Neural cell (in vitro differentiated cells): ENCODE data around the gene CD164L2. TPM values are rescaled to one million over a fixed set of nuclear protein-coding genes. Genes with fewer than 3 reads are reported as not detected.

Experiments
- H2AFZ ChIP-seq: fragments of 200-600, 300-800 bp; sonication (generic), shearing (Covaris generic); 2 replicates; pipeline ENCODE4 v1.6.0; 2014; ENCODE audit warnings: low read depth, mild to moderate bottlenecking, antibody characterized with exemption, low read length, moderate library complexity
- H3F3A ChIP-seq: fragments of 200-600 bp; shearing (Covaris generic); 2 replicates; pipeline ENCODE4 v1.6.1; 2016; ENCODE audit warnings: mild to moderate bottlenecking, moderate library complexity, mixed read lengths, antibody characterized with exemption, low read length; ENCODE audit not compliant: insufficient read depth, poor library complexity, severe bottlenecking
- H3K27ac ChIP-seq: fragments of 200-600, 300-800 bp; sonication (generic), shearing (Covaris generic); 2 replicates; pipeline ENCODE4 v1.5.1; 2014; ENCODE audit warnings: mild to moderate bottlenecking, low read length, moderate library complexity
- H3K27me3 ChIP-seq: fragments of 300-800, 200-600 bp; sonication (generic), shearing (Covaris generic); 2 replicates; pipeline ENCODE4 v1.6.0; 2014; ENCODE audit warnings: mild to moderate bottlenecking, low read depth, low read length, moderate library complexity; ENCODE audit not compliant: insufficient read depth
- H3K36me3 ChIP-seq: fragments of 300-800, 200-600 bp; sonication (generic), shearing (Covaris generic); 2 replicates; pipeline ENCODE4 v1.5.1; 2014; ENCODE audit warnings: mild to moderate bottlenecking, antibody characterized with exemption, low read length, moderate library complexity; ENCODE audit not compliant: insufficient read depth
- H3K4me2 ChIP-seq: fragments of 300-800, 200-600 bp; sonication (generic), shearing (Covaris generic); 2 replicates; pipeline ENCODE4 v1.6.0; 2014; ENCODE audit warnings: mild to moderate bottlenecking, low read length
- H3K4me3 ChIP-seq: fragments of 300-800, 200-600 bp; sonication (generic), shearing (Covaris generic); 2 replicates; pipeline ENCODE4 v1.5.1; 2014; ENCODE audit warnings: mild to moderate bottlenecking, low read length, moderate library complexity
- H3K79me2 ChIP-seq: fragments of 200-600 bp; shearing (Covaris generic); replicated peaks from 2 replicates; pipeline ENCODE4 v1.6.0; 2014; ENCODE audit warnings: mild to moderate bottlenecking, low read length, moderate library complexity; ENCODE audit not compliant: insufficient read depth
- H3K9ac ChIP-seq: fragments of 300-800, 200-600 bp; sonication (generic), shearing (Covaris generic); 2 replicates; pipeline ENCODE4 v1.6.1; 2016; ENCODE audit warnings: mild to moderate bottlenecking, low read length, mixed read lengths
- H3K9me2 ChIP-seq: fragments of 200-600 bp; shearing (Covaris generic); 2 replicates; pipeline ENCODE4 v1.6.1; 2016; ENCODE audit warnings: mild to moderate bottlenecking, low read length, mixed read lengths; ENCODE audit not compliant: insufficient read depth
- H3K9me3 ChIP-seq: fragments of 200-600, 300-800 bp; sonication (generic), shearing (Covaris generic); 2 replicates; pipeline ENCODE4 v1.6.1; 2016; ENCODE audit warnings: mild to moderate bottlenecking, mixed run types, low read length, moderate library complexity, mixed read lengths
- H4K20me1 ChIP-seq: fragments of 200-600 bp; shearing (Covaris generic); 2 replicates; pipeline ENCODE4 v1.6.1; 2016; ENCODE audit warnings: mild to moderate bottlenecking, mixed run types; ENCODE audit not compliant: insufficient read depth
- EP300 ChIP-seq: fragments of 450-650 bp; conservative IDR thresholded peaks from 2 replicates; pipeline ENCODE4 v1.6.1; 2014; ENCODE audit warnings: antibody characterized with exemption, mild to moderate bottlenecking, moderate library complexity; ENCODE audit not compliant: poor library complexity, severe bottlenecking
- EZH2 ChIP-seq: fragments of 200-600, 300-800 bp; shearing (Covaris generic), sonication (generic); IDR thresholded peaks from 2 replicates; pipeline ENCODE4 v1.6.1; 2014; ENCODE audit warnings: antibody characterized with exemption, low read length, borderline replicate concordance, mild to moderate bottlenecking; ENCODE audit not compliant: insufficient read depth, poor library complexity, severe bottlenecking
- MXI1 ChIP-seq: fragments of 450-650 bp; conservative IDR thresholded peaks from 2 replicates; pipeline ENCODE4 v1.6.1; 2014; ENCODE audit warnings: antibody characterized with exemption, mild to moderate bottlenecking; ENCODE audit not compliant: poor library complexity, severe bottlenecking
- POLR2AphosphoS5 ChIP-seq: IDR thresholded peaks from 2 replicates; pipeline ENCODE4 v1.6.1; 2012
- RAD21 ChIP-seq: fragments of 450-650 bp; conservative IDR thresholded peaks from 2 replicates; pipeline ENCODE4 v1.6.1; 2014; ENCODE audit warnings: antibody characterized with exemption, mild to moderate bottlenecking, moderate library complexity
- SMC3 ChIP-seq: fragments of 450-650 bp; conservative IDR thresholded peaks from 2 replicates; pipeline ENCODE4 v1.6.1; 2014; ENCODE audit warnings: antibody characterized with exemption, mild to moderate bottlenecking, moderate library complexity; ENCODE audit not compliant: poor library complexity
- TAF1 ChIP-seq: IDR thresholded peaks from 2 replicates; pipeline ENCODE4 v1.6.1; 2012; ENCODE audit warnings: low read depth
- polyA plus RNA-seq: library from polyadenylated mRNA; depleted of rRNA; stranded (reverse); fragments of >200 nt; gene quantifications from 2 replicates; pipeline ENCODE4 v1.2.3, GENCODE V29; 2014
- TF ChIP-seq, protein P1 (sequence below): IDR thresholded peaks from 2 replicates; pipeline ENCODE4 v1.6.1; 2012; ENCODE audit warnings: borderline replicate concordance
- TF ChIP-seq, protein P2 (sequence below): fragments of 450-650 bp; IDR thresholded peaks from 2 replicates; pipeline ENCODE4 v1.5.1; 2014; ENCODE audit warnings: antibody characterized with exemption, mild to moderate bottlenecking, moderate library complexity; ENCODE audit not compliant: poor library complexity, severe bottlenecking

Gene CD164L2
- polyA plus RNA-seq, 1 donor from 2014 or later = not detected

DNA sequence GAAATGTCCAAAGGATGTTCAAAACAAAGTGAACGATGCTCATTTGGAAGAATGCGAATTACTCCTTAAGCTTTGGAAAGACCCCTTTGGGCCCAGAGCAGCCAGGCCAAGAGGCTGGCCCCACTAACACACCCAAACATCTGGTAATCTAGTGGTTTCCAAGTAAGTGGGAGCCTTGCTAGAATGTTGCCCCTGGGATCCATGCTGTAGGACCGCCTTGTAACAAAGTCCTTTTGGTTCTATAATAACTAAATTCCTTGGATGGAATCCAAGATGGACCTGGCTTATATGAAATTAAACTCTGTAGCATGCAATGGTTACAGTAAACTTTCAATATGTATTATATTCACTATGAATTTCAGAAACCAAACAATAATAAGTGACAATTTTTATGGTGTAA, 34.6 kb upstream of the CD164L2 start:
- Histone ChIP-seq H3K9ac (no peak overlapping the region), H3K4me3 (no peak overlapping the region), H3K9me3 (no peaks in the 10 kb centered on the region), H3K36me3 (no peaks in the 10 kb centered on the region), H2AFZ (no peak overlapping the region), H3K9me2 (no peaks in the 10 kb centered on the region), H3K79me2 (no peaks in the 10 kb centered on the region), H4K20me1 (no peaks in the 10 kb centered on the region), H3F3A (no peaks in the 10 kb centered on the region), H3K4me2 (no peak overlapping the region), H3K27me3 (no peaks in the 10 kb centered on the region), H3K27ac (no peak overlapping the region)
- TF ChIP-seq, protein P1, sequence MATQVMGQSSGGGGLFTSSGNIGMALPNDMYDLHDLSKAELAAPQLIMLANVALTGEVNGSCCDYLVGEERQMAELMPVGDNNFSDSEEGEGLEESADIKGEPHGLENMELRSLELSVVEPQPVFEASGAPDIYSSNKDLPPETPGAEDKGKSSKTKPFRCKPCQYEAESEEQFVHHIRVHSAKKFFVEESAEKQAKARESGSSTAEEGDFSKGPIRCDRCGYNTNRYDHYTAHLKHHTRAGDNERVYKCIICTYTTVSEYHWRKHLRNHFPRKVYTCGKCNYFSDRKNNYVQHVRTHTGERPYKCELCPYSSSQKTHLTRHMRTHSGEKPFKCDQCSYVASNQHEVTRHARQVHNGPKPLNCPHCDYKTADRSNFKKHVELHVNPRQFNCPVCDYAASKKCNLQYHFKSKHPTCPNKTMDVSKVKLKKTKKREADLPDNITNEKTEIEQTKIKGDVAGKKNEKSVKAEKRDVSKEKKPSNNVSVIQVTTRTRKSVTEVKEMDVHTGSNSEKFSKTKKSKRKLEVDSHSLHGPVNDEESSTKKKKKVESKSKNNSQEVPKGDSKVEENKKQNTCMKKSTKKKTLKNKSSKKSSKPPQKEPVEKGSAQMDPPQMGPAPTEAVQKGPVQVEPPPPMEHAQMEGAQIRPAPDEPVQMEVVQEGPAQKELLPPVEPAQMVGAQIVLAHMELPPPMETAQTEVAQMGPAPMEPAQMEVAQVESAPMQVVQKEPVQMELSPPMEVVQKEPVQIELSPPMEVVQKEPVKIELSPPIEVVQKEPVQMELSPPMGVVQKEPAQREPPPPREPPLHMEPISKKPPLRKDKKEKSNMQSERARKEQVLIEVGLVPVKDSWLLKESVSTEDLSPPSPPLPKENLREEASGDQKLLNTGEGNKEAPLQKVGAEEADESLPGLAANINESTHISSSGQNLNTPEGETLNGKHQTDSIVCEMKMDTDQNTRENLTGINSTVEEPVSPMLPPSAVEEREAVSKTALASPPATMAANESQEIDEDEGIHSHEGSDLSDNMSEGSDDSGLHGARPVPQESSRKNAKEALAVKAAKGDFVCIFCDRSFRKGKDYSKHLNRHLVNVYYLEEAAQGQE = no peak
- TF ChIP-seq EZH2 (no peak), SMC3 (no peak), EP300 (no peak), RAD21 (no peak), TAF1 (no peak), MXI1 (no peak)
- TF ChIP-seq, protein P2, sequence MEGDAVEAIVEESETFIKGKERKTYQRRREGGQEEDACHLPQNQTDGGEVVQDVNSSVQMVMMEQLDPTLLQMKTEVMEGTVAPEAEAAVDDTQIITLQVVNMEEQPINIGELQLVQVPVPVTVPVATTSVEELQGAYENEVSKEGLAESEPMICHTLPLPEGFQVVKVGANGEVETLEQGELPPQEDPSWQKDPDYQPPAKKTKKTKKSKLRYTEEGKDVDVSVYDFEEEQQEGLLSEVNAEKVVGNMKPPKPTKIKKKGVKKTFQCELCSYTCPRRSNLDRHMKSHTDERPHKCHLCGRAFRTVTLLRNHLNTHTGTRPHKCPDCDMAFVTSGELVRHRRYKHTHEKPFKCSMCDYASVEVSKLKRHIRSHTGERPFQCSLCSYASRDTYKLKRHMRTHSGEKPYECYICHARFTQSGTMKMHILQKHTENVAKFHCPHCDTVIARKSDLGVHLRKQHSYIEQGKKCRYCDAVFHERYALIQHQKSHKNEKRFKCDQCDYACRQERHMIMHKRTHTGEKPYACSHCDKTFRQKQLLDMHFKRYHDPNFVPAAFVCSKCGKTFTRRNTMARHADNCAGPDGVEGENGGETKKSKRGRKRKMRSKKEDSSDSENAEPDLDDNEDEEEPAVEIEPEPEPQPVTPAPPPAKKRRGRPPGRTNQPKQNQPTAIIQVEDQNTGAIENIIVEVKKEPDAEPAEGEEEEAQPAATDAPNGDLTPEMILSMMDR = no peak

DNA sequence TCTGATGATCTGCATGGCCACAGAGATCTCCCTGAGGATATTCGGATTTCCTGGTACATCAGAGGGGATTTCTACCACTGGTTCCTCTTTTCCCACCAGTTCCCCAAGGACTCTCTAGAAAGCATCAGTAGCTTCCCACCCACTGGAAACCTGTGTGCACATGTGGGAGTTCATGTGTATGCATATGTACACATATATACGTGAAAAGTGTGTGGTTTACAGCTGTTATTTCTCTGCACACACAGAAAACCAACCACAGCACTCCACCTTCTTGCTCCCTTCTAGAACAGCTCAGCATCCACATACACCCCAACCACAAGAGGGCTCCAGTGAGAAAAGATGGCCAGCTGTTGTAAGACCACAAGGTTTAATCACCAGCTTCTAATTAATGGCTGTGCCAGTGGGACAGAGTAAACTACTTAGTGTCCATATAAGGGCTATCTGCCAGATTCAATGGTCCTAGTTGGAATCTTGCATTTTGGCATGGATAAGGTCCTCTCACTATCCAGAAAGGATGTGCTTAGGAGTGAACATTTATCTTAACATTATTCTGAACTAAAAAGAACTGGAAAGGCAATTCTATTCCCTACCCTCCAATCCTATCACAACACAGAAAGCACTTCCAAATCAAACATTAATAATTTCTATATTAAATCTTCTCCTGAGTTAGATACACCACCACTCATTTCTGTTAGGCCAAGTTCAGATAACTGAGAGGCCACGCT, 33.4 kb upstream of the CD164L2 start:
- Histone ChIP-seq H3K9me2 (no peaks in the 10 kb centered on the region), H2AFZ (no peak overlapping the region), H3K36me3 (no peaks in the 10 kb centered on the region), H3K79me2 (no peaks in the 10 kb centered on the region), H3F3A (no peaks in the 10 kb centered on the region), H3K4me2 (no peak overlapping the region), H3K9me3 (no peaks in the 10 kb centered on the region), H4K20me1 (no peaks in the 10 kb centered on the region), H3K27ac (no peak overlapping the region), H3K4me3 (no peak overlapping the region), H3K27me3 (no peaks in the 10 kb centered on the region), H3K9ac (no peak overlapping the region)
- TF ChIP-seq MXI1 (no peak), POLR2AphosphoS5 (no peak)
- TF ChIP-seq, protein P2 = peak; percentile 27
